Panc1 (cell line): ENCODE measurements around the gene SSC4D.

Experiments used
- POLR2AphosphoS5 ChIP-seq: IDR thresholded peaks from 2 replicates; pipeline ENCODE4 v1.6.1; 2012; ENCODE audit warnings: mild to moderate bottlenecking, low read depth, low read length, moderate library complexity
- TF ChIP-seq, protein P1 (sequence below): fragments of 450-650 bp; IDR thresholded peaks from 2 replicates; pipeline ENCODE4 v1.5.1; 2017; ENCODE audit warnings: mild to moderate bottlenecking

DNA sequence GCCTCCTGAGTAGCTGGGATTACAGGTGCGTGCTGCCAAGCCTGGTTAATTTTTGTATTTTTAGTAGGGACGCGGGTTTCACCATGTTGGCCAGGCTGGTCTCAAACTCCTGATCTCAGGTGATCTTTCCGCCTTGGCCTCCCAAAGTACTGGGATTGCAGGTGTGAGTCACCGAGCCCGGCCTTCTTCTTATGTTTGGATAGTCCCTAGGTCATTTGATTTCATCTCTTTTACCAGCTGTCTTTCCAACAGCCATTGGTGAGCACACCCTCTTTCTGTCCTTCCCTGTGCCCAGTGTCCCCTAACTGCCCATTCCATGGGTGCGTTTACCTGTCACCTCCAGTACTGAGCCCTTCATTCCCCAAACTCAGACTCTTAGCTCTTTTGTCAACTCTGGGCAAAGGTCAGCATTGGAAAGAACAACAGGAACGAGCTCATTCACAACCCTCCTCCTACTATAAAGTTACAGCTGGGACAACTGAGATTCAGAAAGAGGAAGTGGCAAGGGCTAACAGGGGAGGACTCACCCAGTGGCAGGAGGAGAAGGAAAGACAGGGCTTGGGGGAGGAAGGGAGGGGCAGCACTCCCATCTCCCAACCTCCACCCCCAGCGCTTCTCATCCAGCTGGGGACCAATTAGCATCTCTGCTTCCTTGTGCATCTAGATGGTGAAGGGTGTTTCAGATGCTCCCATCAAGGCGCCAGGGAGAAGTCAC, 5.6 kb downstream of the SSC4D start:
- TF ChIP-seq, protein P1, sequence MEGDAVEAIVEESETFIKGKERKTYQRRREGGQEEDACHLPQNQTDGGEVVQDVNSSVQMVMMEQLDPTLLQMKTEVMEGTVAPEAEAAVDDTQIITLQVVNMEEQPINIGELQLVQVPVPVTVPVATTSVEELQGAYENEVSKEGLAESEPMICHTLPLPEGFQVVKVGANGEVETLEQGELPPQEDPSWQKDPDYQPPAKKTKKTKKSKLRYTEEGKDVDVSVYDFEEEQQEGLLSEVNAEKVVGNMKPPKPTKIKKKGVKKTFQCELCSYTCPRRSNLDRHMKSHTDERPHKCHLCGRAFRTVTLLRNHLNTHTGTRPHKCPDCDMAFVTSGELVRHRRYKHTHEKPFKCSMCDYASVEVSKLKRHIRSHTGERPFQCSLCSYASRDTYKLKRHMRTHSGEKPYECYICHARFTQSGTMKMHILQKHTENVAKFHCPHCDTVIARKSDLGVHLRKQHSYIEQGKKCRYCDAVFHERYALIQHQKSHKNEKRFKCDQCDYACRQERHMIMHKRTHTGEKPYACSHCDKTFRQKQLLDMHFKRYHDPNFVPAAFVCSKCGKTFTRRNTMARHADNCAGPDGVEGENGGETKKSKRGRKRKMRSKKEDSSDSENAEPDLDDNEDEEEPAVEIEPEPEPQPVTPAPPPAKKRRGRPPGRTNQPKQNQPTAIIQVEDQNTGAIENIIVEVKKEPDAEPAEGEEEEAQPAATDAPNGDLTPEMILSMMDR: no peak
- TF ChIP-seq POLR2AphosphoS5: no peak
